ENCODE data around the gene TUB.

- TF ChIP-seq EZH2 (IDR thresholded peaks at IDR 0.05; ENCODE audit: insufficient read depth, poor library complexity, severe bottlenecking) (no peak), EZH2phosphoT487 (IDR thresholded peaks at IDR 0.05; ENCODE audit: insufficient read depth, low read depth) (no peak)
These were observed 13.6 kb downstream of the TUB start for GRCh38 chr11:8094656-8095055.
